A673 (cell line): Measurements from ENCODE around the gene USP3. TPM values are rescaled to one million over a fixed set of nuclear protein-coding genes. Genes with fewer than 3 reads are reported as not detected.
A peak's percentile ranks its signal among the peaks of the same experiment; 100 is the strongest.

Source experiments
- BruUV-seq: library from RNA; stranded (reverse); fragments of 400-500 nt; replicated peaks from 2 replicates; lab custom pipeline; 2021; lab: Mats Ljungman, UMichigan
- CTCF ChIA-PET: fragments of 300-600 bp; sonication (Branson Sonifier 250); formaldehyde crosslinking; loops from one replicate; lab custom pipeline; 2022; ENCODE audit warnings: antibody characterized with exemption; lab: Charles Lee
- POLR2A ChIA-PET: fragments of 300-600 bp; sonication (Branson Sonifier 250); formaldehyde crosslinking; loops from one replicate; lab custom pipeline; 2022; ENCODE audit warnings: antibody characterized with exemption; ENCODE audit not compliant: low non-redundant PET; lab: Charles Lee
- DNase-seq: peaks from one replicate; pipeline ENCODE4 v3.0.0-alpha.2; 2015; ENCODE audit warnings: low spot score
- H3K27ac ChIP-seq: fragments of 200-600 bp; sonication (generic); 2 replicates; pipeline ENCODE4 v1.5.1; 2016; ENCODE audit warnings: mixed run types, low read depth, mild to moderate bottlenecking, mixed read lengths, antibody characterized with exemption, low read length; ENCODE audit not compliant: poor library complexity, severe bottlenecking
- H3K27me3 ChIP-seq: fragments of 200-600 bp; sonication (generic); replicated peaks from 2 replicates; pipeline ENCODE4 v1.6.1; 2017; ENCODE audit warnings: mixed run types, low read depth, mild to moderate bottlenecking, mixed read lengths, antibody characterized with exemption, low read length; ENCODE audit not compliant: insufficient read depth, poor library complexity
- H3K36me3 ChIP-seq: fragments of 200-600 bp; sonication (generic); 2 replicates; pipeline ENCODE4 v1.6.1; 2016; ENCODE audit warnings: mixed run types, mild to moderate bottlenecking, mixed read lengths, antibody characterized with exemption, low read length; ENCODE audit not compliant: insufficient read depth, poor library complexity, severe bottlenecking
- H3K4me1 ChIP-seq: fragments of 200-600 bp; sonication (generic); 2 replicates; pipeline ENCODE4 v1.6.1; 2017; ENCODE audit warnings: mixed run types, mild to moderate bottlenecking, mixed read lengths, antibody characterized with exemption, low read length; ENCODE audit not compliant: insufficient read depth, poor library complexity, severe bottlenecking
- H3K4me3 ChIP-seq: fragments of 200-600 bp; sonication (generic); 2 replicates; pipeline ENCODE4 v1.5.1; 2016; ENCODE audit warnings: low read depth, mixed run types, mild to moderate bottlenecking, mixed read lengths, low read length; ENCODE audit not compliant: poor library complexity, severe bottlenecking
- H3K9me3 ChIP-seq: fragments of 200-600 bp; sonication (generic); 2 replicates; pipeline ENCODE4 v1.6.1; 2016; ENCODE audit warnings: mixed run types, low read depth, mild to moderate bottlenecking, mixed read lengths, antibody characterized with exemption, low read length; ENCODE audit not compliant: poor library complexity, severe bottlenecking
- EZH2 ChIP-seq: fragments of 200-600 bp; sonication (generic); IDR thresholded peaks from 2 replicates; pipeline ENCODE4 v1.6.1; 2017; ENCODE audit warnings: borderline replicate concordance, low read depth, mild to moderate bottlenecking, mixed read lengths, antibody characterized with exemption, low read length; ENCODE audit not compliant: poor library complexity, severe bottlenecking
- intact Hi-C: fragments of 100-400 bp; cut with micrococcal nuclease; formaldehyde crosslinking; loops from one replicate; pipeline ENCODE4 v1.10.0; 2022; ENCODE audit not compliant: unreplicated experiment
- total RNA-seq: library from RNA; stranded (reverse); gene quantifications from 2 replicates; pipeline ENCODE4 v1.2.3, GENCODE V29; 2021
- TF ChIP-seq, protein P1 (sequence below): fragments of 300-800, 200-600 bp; sonication (generic); conservative IDR thresholded peaks from 2 replicates; pipeline ENCODE4 v1.5.1; 2017; ENCODE audit warnings: low read depth, mild to moderate bottlenecking, antibody characterized with exemption, low read length, moderate library complexity, mixed read lengths

USP3 gene
- total RNA-seq, 1 experiment from 2014 or later = 65.3 TPM

DNA sequence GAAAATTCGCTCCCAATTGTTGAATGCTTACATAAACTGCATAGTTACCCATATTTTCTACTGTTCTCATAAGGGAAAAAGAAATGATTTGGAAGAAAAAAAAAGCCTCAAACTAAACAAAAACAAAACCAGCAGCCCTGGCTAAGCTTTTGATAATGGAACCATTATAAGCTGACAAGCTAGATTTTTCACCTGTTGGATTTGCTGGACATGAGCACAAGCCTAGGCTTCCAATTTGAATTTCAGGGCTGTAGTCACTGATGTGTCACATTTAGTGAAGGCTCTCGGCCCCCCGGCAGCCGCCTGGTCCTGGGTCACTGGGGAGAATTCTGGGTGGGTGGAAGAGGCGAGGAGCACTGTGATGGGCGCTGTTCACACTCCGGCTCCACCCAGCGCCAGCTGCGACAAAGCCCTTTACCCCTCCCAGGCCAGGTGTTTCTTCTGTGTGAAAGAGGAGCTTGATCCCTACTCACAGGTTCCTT is 97.4 kb downstream of the USP3 start:
- TF ChIP-seq, protein P1, sequence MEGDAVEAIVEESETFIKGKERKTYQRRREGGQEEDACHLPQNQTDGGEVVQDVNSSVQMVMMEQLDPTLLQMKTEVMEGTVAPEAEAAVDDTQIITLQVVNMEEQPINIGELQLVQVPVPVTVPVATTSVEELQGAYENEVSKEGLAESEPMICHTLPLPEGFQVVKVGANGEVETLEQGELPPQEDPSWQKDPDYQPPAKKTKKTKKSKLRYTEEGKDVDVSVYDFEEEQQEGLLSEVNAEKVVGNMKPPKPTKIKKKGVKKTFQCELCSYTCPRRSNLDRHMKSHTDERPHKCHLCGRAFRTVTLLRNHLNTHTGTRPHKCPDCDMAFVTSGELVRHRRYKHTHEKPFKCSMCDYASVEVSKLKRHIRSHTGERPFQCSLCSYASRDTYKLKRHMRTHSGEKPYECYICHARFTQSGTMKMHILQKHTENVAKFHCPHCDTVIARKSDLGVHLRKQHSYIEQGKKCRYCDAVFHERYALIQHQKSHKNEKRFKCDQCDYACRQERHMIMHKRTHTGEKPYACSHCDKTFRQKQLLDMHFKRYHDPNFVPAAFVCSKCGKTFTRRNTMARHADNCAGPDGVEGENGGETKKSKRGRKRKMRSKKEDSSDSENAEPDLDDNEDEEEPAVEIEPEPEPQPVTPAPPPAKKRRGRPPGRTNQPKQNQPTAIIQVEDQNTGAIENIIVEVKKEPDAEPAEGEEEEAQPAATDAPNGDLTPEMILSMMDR = no peak
- TF ChIP-seq EZH2 = no peak
- Histone ChIP-seq H3K27ac (peak overlapping the region; percentile 84), H3K36me3 (no peaks in the 10 kb centered on the region), H3K27me3 (no peaks in the 10 kb centered on the region), H3K9me3 (no peaks in the 10 kb centered on the region), H3K4me3 (peak overlapping the region; percentile 77), H3K4me1 (peaks cover 17% of the 10 kb centered on the region)
- DNase-seq = no peak
- ChIA-PET POLR2A (no interaction called here), CTCF (interaction anchor here (1.3 kb wide), 1 partner anchor 135 kb away, joined by 4 read pairs; no protein-coding TSS in a partner anchor)
- intact Hi-C loops = loop anchor here (5.0 to 10.0 kb wide), 2 partner anchors 99 to 317 kb away; partner anchors contain the start of gene USP3
- BruUV-seq = no TSS peak

DNA sequence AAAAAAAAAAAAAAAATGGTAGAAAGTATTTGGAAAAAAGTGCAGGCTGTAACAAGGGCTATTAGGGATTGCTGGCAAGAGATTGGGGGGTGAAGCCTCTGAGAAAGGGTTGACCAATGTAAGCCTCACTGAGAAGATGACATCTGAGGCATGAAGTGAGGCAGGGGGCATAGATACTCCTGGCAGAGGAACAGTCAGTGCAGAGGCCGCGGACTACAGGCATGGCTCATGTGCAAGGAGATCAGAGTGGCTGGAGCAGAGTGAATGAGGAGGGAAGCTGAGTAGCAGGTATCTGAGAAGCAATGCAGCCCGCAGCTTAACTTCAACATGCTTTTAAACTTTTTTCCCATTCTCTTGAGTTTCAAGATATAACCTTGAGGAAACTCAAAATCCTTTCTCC is 98.2 kb downstream of the USP3 start:
- CTCF ChIA-PET = no interaction called here

DNA sequence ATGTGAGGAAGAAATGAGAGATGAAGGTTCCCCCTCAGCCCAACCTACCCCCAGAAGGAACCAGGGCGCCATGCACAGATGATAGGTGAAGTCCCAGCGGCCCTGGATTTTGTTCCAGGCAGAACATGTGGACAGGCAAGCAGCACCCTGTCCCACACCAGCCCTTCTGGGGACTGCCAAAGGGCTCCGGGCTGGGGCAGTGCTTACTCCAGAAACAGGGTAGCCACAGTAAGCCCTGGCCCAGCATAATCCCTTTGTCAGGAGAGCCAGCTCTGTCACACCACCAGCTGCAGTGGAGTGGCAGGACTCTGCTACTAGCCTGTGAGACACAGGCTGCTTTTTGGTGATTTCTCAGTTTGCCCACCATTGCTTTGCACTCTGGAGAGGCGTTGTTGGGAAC is 99.1 kb downstream of the USP3 start:
- no TSS peak for BruUV-seq
- Histone ChIP-seq H3K36me3 (no peaks in the 10 kb centered on the region), H3K4me1 (peaks cover 17% of the 10 kb centered on the region), H3K9me3 (no peaks in the 10 kb centered on the region), H3K27me3 (no peaks in the 10 kb centered on the region), H3K27ac (no peak overlapping the region), H3K4me3 (no peak overlapping the region)
- ChIA-PET CTCF (no interaction called here), POLR2A (no interaction called here)
- TF ChIP-seq, protein P1 = no peak
- TF ChIP-seq EZH2 = no peak
- intact Hi-C loops = loop anchor here (5.0 to 10.0 kb wide), 2 partner anchors 101 to 319 kb away; partner anchors contain the start of gene USP3
- DNase-seq = no peak

More for the DNA sequence above, 98.2 kb downstream of the USP3 start:
- BruUV-seq = no TSS peak
- no peak for DNase-seq
- Histone ChIP-seq H3K4me3 (no peak overlapping the region), H3K27me3 (no peaks in the 10 kb centered on the region), H3K4me1 (peaks cover 17% of the 10 kb centered on the region), H3K36me3 (no peaks in the 10 kb centered on the region), H3K27ac (no peak overlapping the region), H3K9me3 (no peaks in the 10 kb centered on the region)
- TF ChIP-seq, protein P1 = no peak
- TF ChIP-seq EZH2 = no peak
- POLR2A ChIA-PET = no interaction called here
- intact Hi-C loops = loop anchor here (5.0 to 10.0 kb wide), 2 partner anchors 100 to 318 kb away; partner anchors contain the start of gene USP3
